D721Med (cell line): ENCODE data around the gene CNTNAP2.

Experiments
- DNase-seq: peaks from one replicate; pipeline ENCODE4 v3.0.0; 2011; ENCODE audit warnings: low spot score; ENCODE audit not compliant: insufficient read length
- FAIRE-seq: peaks from 2 replicates; lab custom pipeline; 2011; peaks lifted over from hg19 to GRCh38; lab: Jason Lieb, UNC
- TF ChIP-seq, protein P1 (sequence below): IDR thresholded peaks from 2 replicates; pipeline ENCODE4 v1.5.1; 2012; ENCODE audit warnings: mild to moderate bottlenecking, control low read depth; ENCODE audit not compliant: insufficient read depth; ENCODE audit errors: missing control alignments

Gene CNTNAP2

GRCh38 chr7:148107443-148108127, 1991.0 kb downstream of the CNTNAP2 start:
- no peak for DNase-seq
- FAIRE-seq: no peak
- TF ChIP-seq, protein P1, sequence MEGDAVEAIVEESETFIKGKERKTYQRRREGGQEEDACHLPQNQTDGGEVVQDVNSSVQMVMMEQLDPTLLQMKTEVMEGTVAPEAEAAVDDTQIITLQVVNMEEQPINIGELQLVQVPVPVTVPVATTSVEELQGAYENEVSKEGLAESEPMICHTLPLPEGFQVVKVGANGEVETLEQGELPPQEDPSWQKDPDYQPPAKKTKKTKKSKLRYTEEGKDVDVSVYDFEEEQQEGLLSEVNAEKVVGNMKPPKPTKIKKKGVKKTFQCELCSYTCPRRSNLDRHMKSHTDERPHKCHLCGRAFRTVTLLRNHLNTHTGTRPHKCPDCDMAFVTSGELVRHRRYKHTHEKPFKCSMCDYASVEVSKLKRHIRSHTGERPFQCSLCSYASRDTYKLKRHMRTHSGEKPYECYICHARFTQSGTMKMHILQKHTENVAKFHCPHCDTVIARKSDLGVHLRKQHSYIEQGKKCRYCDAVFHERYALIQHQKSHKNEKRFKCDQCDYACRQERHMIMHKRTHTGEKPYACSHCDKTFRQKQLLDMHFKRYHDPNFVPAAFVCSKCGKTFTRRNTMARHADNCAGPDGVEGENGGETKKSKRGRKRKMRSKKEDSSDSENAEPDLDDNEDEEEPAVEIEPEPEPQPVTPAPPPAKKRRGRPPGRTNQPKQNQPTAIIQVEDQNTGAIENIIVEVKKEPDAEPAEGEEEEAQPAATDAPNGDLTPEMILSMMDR: no peak

- FAIRE-seq (no peak), DNase-seq (no peak)
- TF ChIP-seq, protein P1: no peak
Observed at GRCh38 chr7:148108381-148108780, 1991.8 kb downstream of the CNTNAP2 start.

DNA sequence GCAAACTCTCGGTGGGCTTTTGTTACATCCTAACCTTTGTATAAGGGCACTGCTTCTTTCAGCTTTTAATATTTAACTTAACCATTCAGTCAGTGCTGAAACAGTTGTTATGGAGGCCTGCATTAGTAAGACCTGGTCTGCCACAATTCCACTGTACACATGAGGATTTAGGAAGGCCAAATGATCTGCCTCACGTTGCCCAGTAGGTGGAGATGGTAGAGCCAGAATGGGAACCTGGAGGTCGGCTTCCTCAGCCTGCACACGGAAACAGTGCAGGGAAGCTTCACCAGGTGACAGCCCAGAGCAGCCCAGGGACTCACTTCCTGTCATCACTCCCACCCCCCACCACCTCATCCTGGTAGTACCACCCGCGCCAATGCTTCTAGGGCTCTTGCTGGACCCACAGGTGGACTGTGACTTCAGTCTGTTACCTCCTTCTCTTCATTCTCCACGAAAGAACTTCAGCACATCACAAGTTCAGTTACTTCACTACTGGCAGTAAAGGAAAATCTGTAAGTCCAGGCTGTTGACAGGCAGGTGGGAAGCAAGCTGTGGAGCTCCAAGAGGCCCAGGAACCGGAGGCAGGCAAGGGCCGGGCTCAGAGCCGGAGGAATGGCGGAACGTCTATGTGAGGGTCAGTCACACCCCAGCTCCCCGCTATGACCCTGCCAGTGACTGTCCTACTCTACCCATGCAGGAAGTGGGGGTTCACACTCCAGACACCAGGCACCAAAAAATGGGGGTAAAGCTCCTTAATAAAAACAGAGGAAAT, 1993.7 kb downstream of the CNTNAP2 start:
- TF ChIP-seq, protein P1: no peak
- FAIRE-seq (no peak), DNase-seq (no peak)

GRCh38 chr7:148114804-148115203, 1998.2 kb downstream of the CNTNAP2 start:
- DNase-seq (no peak), FAIRE-seq (no peak)
- TF ChIP-seq, protein P1: no peak

GRCh38 chr7:148115308-148115707, 1998.7 kb downstream of the CNTNAP2 start:
- no peak for DNase-seq
- TF ChIP-seq, protein P1: no peak
- FAIRE-seq: no peak

DNA sequence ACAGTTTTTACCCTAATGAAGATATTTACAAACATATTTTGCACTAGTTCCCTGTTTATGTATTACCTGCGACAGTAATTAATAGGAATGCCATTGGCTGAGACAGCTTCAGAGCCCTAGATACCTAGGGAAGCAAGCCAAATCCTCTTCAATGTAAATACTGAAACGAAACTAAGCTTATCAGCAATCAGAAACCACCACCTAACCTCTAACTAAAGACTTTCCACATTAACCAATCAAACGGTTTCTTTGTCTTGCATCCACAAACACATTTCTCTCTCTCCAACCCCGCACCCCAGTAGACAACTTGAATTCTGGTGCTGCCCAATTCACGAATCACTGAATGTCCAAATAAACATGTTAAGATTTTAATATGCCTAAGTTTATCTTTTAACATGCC, 1999.6 kb downstream of the CNTNAP2 start:
- FAIRE-seq: peak; percentile 46
- DNase-seq: no peak
- TF ChIP-seq, protein P1: no peak
